DND-41 (cell line): ENCODE data around the gene TMEM59L.

Experiments used
- CTCF ChIP-seq: IDR thresholded peaks from 2 replicates; pipeline ENCODE4 v1.5.1; 2012; ENCODE audit warnings: borderline replicate concordance, low read length, moderate library complexity, mild to moderate bottlenecking; ENCODE audit not compliant: poor library complexity, severe bottlenecking; ENCODE audit errors: extremely low read depth
- EZH2 ChIP-seq: IDR thresholded peaks from 3 replicates; pipeline ENCODE4 v1.6.1; 2012; ENCODE audit warnings: borderline replicate concordance, low read depth, mild to moderate bottlenecking, moderate library complexity, low read length, inconsistent platforms; ENCODE audit not compliant: severe bottlenecking

DNA sequence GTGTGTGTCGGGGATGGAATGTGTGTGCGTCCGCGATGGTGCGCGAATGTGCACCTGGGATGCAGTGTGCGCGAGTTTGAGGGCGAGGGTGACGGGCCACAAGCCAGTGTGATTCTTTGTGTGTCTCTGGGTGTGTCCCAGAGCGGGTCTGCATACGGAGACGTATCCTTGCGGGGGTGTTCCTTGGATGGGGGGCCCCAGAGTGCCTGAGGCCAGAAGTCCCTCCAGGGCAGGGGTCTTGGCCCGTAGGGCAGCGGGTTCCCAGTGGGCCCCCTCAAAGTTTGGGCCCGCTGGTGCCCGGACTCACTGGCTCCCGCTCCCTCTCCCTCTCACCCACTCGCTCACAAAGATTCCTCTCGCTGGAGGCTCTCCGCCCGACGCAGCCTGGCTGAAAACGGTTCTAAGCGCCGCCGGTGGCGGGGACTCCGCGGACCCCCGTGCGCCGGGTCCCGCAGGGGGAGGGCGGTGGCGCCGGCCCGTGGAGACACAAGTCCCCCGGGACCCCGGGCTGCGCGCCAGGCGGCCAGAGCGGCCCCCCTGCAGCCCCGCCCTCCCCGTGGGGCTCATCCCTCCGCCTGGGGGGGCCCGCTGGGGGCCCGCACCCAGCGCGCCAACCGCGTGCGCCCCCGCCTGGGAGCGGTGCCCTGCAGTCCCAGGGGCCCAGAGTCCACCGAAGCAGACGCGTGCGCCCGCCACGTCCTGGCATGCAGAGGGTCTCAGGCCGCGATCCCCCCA lies 7.0 kb upstream of the TMEM59L start:
- no peak for TF ChIP-seq CTCF
- no peak for TF ChIP-seq EZH2
